ENCODE measurements around the gene SYCE1. TPM values are rescaled to one million over a fixed set of nuclear protein-coding genes. Genes with fewer than 3 reads are reported as not detected.
"Not testable (repeated sequence)": the region's sequence is repeated elsewhere in the genome, so short reads cannot be mapped to it uniquely, and the experiment has no call there.

SYCE1 gene
- total and polyA plus RNA-seq, 5 donors from 2014 or later = 0.09 to 1.7 (median 0.70) TPM; not detected in 2

DNA sequence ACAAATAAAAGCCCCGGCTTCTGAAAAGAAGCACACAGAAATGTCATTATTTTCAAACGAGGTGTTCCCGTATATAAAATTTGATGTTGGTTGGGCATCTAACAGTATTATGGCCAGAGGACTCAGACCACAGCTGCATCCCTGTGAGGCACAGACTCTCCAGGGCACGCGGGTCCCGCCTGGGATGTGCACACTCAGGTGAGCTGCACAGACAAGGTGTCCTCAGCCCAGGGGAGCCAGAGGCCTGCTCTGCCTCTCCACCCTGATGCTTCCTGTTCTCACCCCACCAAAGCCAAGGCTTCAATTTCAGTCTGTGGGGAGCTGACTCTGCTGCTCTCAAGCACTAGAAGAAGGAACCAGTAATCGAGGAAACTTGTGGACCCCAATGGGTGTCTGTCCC is 39.9 kb downstream of the SYCE1 start:
- Histone ChIP-seq H3K36me3 (ENCODE audit: control insufficient read depth, insufficient read depth, low read length) (no peaks in the 10 kb centered on the region), H3K4me1 (ENCODE audit: control insufficient read depth, insufficient read depth, low read length, poor library complexity, severe bottlenecking) (peaks cover 8% of the 10 kb centered on the region), H3K4me3 (ENCODE audit: low read depth, low read length) (no peak overlapping the region), H3K9me3 (ENCODE audit: control insufficient read depth in 2 of 2, low read length in 2 of 2) (peaks cover 8 to 19% of the 10 kb centered on the region in 2 experiments), H3K27ac (ENCODE audit: insufficient read depth, low read length, poor library complexity, severe bottlenecking) (no peak overlapping the region), H3K27me3 (ENCODE audit: control insufficient read depth, insufficient read depth, low read length) (peaks cover 18% of the 10 kb centered on the region)
- ATAC-seq (ENCODE audit: low read depth in 2 of 2) (no peak), DNase-seq (no peak)
- Mint-ChIP-seq H3K27ac (no peak overlapping the region), H3K36me3 (peaks cover 4% of the 10 kb centered on the region), H3K4me3 (no peak overlapping the region), H3K4me1 (peaks cover 0 to 13% (median 1%) of the 10 kb centered on the region in 4 donors), H3K27me3 (peaks cover 36% of the 10 kb centered on the region), H3K9me3 (peaks cover 0 to 14% (median 5%) of the 10 kb centered on the region in 7 donors)

DNA sequence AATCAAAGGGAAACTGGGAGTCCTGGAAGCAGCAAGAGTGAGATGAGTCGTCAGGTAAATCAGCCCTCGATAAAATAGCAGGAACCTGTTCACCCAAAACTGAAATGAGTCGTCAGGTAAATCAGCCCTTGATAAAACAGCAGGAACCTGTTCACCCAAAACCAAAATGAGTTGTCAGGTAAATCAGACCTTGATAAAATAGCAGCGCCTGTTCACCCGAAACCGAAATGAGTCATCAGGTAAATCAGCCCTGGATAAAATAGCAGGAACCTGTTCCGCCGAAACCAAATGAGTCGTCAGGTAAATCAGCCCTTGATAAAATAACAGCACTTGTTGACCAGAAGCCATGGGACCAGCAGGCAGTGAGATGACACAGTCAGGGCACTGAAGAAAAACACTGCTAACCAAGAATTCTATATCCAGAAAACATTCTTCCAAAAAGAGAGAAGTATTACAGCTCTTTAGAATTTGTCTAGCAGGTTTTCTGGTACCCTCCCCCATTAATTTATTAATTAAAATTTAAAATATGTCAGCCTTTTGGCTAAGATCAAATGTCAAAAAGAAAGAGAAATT is 41.7 kb downstream of the SYCE1 start:
- Histone ChIP-seq H3K36me3 (ENCODE audit: control insufficient read depth, insufficient read depth, low read length) (no peaks in the 10 kb centered on the region), H3K4me1 (ENCODE audit: control insufficient read depth, insufficient read depth, low read length, poor library complexity, severe bottlenecking) (peaks cover 13% of the 10 kb centered on the region), H3K27ac (ENCODE audit: insufficient read depth, low read length, poor library complexity, severe bottlenecking) (no peak overlapping the region), H3K27me3 (ENCODE audit: control insufficient read depth, insufficient read depth, low read length) (peaks cover 15% of the 10 kb centered on the region), H3K4me3 (ENCODE audit: low read depth, low read length) (no peak overlapping the region), H3K9me3 (ENCODE audit: control insufficient read depth in 2 of 2, low read length in 2 of 2) (peaks cover 8 to 19% of the 10 kb centered on the region in 2 experiments)
- peaks cover 0 to 14% (median 5%) of the 10 kb centered on the region in 7 donors for H3K9me3 Mint-ChIP-seq
- no peak overlapping the region for H3K27ac Mint-ChIP-seq
- DNase-seq (no peak), ATAC-seq (ENCODE audit: low read depth in 2 of 2) (no peak)
- H3K27me3 Mint-ChIP-seq = peaks cover 31% of the 10 kb centered on the region
- peaks cover 0 to 11% (median 7%) of the 10 kb centered on the region in 4 donors for H3K4me1 Mint-ChIP-seq
- H3K4me3 Mint-ChIP-seq = no peak overlapping the region
- H3K36me3 Mint-ChIP-seq = peaks cover 4% of the 10 kb centered on the region

DNA sequence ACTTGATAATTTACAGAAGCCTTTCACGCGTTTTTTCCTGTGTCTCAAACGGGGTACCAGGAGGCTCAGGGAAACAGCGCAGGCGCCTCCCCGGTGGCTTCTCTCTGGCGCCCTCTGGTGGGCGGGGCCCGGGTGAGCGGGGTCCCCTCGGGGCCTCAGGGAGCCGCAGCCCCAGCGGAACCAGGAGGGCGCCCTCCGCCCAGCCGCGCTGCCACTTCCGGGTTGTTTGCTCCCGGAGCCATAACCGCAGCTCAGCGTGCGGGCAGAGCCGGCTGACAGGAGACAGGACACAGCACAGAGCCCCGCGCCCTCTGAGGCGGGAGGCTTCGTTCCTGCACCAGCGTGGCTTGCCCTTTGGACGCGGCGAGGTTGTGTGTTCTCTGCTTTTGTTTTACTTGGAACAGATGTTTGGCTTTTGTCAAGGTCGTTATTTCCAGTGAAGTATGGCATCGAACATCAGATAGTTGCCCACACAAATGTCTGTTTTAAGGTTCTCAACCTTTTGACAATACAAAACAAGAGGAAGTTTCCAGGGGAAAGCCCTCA is 45.1 kb downstream of the SYCE1 start:
- Mint-ChIP-seq H3K4me3 (peak overlapping the region in 3 of 4 donors; percentile 40 to 64 (median 61)), H3K4me1 (peaks cover 0 to 11% (median 6%) of the 10 kb centered on the region in 4 donors), H3K27ac (peak overlapping the region in 1 of 3 donors; percentile 36), H3K36me3 (peaks cover 4% of the 10 kb centered on the region), H3K9me3 (peaks cover 0 to 14% (median 5%) of the 10 kb centered on the region in 7 donors), H3K27me3 (peaks cover 37% of the 10 kb centered on the region)
- ATAC-seq (ENCODE audit: low read depth in 2 of 2) (peak; percentile 97 to 98), DNase-seq (peak; percentile 73 to 83 (median 80))
- Histone ChIP-seq H3K4me3 (ENCODE audit: low read depth, low read length) (peak overlapping the region; percentile 60), H3K4me1 (ENCODE audit: control insufficient read depth, insufficient read depth, low read length, poor library complexity, severe bottlenecking) (peaks cover 9% of the 10 kb centered on the region), H3K27ac (ENCODE audit: insufficient read depth, low read length, poor library complexity, severe bottlenecking) (no peak overlapping the region), H3K36me3 (ENCODE audit: control insufficient read depth, insufficient read depth, low read length) (no peaks in the 10 kb centered on the region), H3K27me3 (ENCODE audit: control insufficient read depth, insufficient read depth, low read length) (peaks cover 14% of the 10 kb centered on the region), H3K9me3 (ENCODE audit: control insufficient read depth in 2 of 2, low read length in 2 of 2) (peaks cover 8 to 19% of the 10 kb centered on the region in 2 experiments)

DNA sequence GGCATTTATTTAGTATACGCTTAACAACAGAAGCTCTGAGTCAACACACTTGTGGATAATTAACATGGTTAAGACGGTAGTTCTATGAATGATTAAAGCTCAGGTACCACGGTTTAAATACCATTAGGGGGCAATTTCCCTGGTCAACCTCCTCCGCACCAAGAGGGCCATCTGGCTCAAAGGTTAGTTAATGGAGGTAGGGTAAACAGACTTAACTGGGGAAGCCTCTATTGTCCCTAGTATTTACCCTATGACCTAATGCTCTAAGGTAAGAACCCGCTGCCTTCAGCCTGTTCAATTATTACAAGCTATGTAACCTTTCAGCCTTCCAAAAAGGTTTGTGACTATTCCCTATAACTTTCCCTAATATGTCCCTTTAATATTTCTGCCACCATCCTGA is 46.9 kb downstream of the SYCE1 start:
- H3K9me3 Mint-ChIP-seq; H3K36me3 Mint-ChIP-seq; H3K27ac Mint-ChIP-seq; H3K36me3 ChIP-seq (ENCODE audit: control insufficient read depth, insufficient read depth, low read length); DNase-seq; H3K4me1 ChIP-seq (ENCODE audit: control insufficient read depth, insufficient read depth, low read length, poor library complexity, severe bottlenecking); ATAC-seq (ENCODE audit: low read depth in 2 of 2); H3K4me3 Mint-ChIP-seq; H3K27ac ChIP-seq (ENCODE audit: insufficient read depth, low read length, poor library complexity, severe bottlenecking); H3K4me3 ChIP-seq (ENCODE audit: low read depth, low read length): not testable (repeated sequence)
- peaks cover 0 to 11% (median 6%) of the 10 kb centered on the region in 4 donors for H3K4me1 Mint-ChIP-seq
- peaks cover 43% of the 10 kb centered on the region for H3K27me3 Mint-ChIP-seq
- Histone ChIP-seq H3K9me3 (ENCODE audit: control insufficient read depth in 2 of 2, low read length in 2 of 2) (peaks cover 5 to 12% of the 10 kb centered on the region in 2 experiments), H3K27me3 (ENCODE audit: control insufficient read depth, insufficient read depth, low read length) (peaks cover 13% of the 10 kb centered on the region)

DNA sequence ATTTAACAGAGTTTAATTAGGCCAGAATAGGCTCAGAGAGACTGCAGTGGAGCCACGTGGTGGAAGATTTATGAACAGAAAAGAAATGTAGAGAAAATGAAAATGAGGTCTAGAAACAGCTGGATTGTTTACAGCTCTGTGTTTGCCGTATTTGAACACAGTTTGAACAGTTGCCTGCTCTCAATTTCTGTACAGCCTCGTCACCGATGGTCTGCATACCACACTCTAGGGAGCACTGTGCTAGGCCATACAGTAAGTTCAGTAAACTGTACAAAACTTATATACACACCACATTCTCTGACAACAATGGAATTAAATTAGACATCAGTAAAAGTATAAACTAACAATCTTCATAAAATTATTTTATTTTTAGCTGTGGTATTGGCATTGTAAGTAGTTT is 49.3 kb downstream of the SYCE1 start:
- ATAC-seq (ENCODE audit: low read depth in 2 of 2) (no peak), DNase-seq (no peak)
- Mint-ChIP-seq H3K9me3 (peaks cover 0 to 1% (median 0%) of the 10 kb centered on the region in 7 donors), H3K36me3 (no peaks in the 10 kb centered on the region), H3K27me3 (peaks cover 52% of the 10 kb centered on the region), H3K4me3 (no peak overlapping the region), H3K27ac (no peak overlapping the region), H3K4me1 (peaks cover 0 to 11% (median 6%) of the 10 kb centered on the region in 4 donors)
- Histone ChIP-seq H3K4me1 (ENCODE audit: control insufficient read depth, insufficient read depth, low read length, poor library complexity, severe bottlenecking) (peaks cover 9% of the 10 kb centered on the region), H3K27ac (ENCODE audit: insufficient read depth, low read length, poor library complexity, severe bottlenecking) (no peak overlapping the region), H3K36me3 (ENCODE audit: control insufficient read depth, insufficient read depth, low read length) (no peaks in the 10 kb centered on the region), H3K9me3 (ENCODE audit: control insufficient read depth in 2 of 2, low read length in 2 of 2) (no peaks in the 10 kb centered on the region), H3K4me3 (ENCODE audit: low read depth, low read length) (no peak overlapping the region), H3K27me3 (ENCODE audit: control insufficient read depth, insufficient read depth, low read length) (peaks cover 13% of the 10 kb centered on the region)

DNA sequence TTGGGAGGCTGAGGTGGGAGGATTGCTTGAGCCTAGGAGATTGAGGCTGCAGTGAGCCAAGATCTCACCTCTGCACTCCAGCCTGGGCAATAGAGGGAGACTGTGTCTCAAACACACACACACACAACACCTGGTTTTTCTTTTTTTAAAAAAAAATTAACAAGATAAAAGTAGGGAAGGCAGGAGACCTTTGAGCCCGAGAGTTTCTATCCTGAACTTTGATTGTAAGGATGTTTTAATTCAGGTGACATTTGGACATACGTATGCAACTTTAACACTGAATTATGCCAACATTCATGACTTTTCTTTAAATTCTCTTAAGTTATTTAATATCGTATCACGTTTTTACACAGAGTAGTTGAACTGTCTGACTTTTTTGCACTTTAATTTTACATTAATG is 49.9 kb downstream of the SYCE1 start:
- Mint-ChIP-seq H3K27ac (no peak overlapping the region), H3K27me3 (peaks cover 52% of the 10 kb centered on the region), H3K36me3 (no peaks in the 10 kb centered on the region), H3K9me3 (peaks cover 0 to 2% (median 0%) of the 10 kb centered on the region in 7 donors), H3K4me3 (no peak overlapping the region), H3K4me1 (peaks cover 0 to 11% (median 5%) of the 10 kb centered on the region in 4 donors)
- Histone ChIP-seq H3K9me3 (ENCODE audit: control insufficient read depth in 2 of 2, low read length in 2 of 2) (peaks cover 0 to 3% of the 10 kb centered on the region in 2 experiments), H3K27me3 (ENCODE audit: control insufficient read depth, insufficient read depth, low read length) (peaks cover 16% of the 10 kb centered on the region), H3K36me3 (ENCODE audit: control insufficient read depth, insufficient read depth, low read length) (no peaks in the 10 kb centered on the region), H3K27ac (ENCODE audit: insufficient read depth, low read length, poor library complexity, severe bottlenecking) (no peak overlapping the region), H3K4me1 (ENCODE audit: control insufficient read depth, insufficient read depth, low read length, poor library complexity, severe bottlenecking) (peaks cover 9% of the 10 kb centered on the region), H3K4me3 (ENCODE audit: low read depth, low read length) (no peak overlapping the region)
- ATAC-seq (ENCODE audit: low read depth in 2 of 2) = no peak
- no peak for DNase-seq

DNA sequence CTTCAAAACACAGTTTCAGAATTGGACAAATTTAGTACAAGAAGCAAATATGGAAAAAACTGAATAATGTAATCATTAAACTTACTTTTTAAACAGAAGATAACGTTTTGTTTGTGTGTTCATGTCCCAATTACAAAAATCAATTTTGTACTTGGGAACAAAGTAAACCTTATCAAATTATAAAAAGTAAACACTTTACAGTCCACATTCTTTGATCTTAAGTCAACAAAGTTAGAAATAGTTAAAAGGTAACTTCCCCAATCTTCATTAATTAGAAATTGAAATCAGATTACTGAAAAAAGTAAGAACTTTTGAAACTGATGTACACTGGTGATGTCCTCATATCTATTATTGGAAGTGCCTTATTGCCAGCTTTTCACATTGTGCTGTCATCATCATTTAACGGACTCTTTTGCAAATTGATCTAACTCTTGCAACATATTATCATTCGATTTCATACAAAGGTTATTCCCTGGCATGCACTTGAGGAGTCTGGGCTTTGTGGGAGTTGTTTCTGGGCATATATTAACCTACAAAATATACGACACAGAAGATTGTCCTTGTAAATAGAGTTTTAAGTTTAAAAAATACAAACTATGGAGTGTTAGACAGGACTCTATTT is 53.4 kb downstream of the SYCE1 start:
- Mint-ChIP-seq H3K4me1 (no peaks in the 10 kb centered on the region), H3K4me3 (no peak overlapping the region), H3K9me3 (peaks cover 0 to 10% (median 4%) of the 10 kb centered on the region in 7 donors), H3K36me3 (peaks cover 4% of the 10 kb centered on the region), H3K27me3 (peaks cover 50% of the 10 kb centered on the region), H3K27ac (no peak overlapping the region)
- ATAC-seq (ENCODE audit: low read depth in 2 of 2) (no peak), DNase-seq (no peak)
- Histone ChIP-seq H3K27ac (ENCODE audit: insufficient read depth, low read length, poor library complexity, severe bottlenecking) (no peak overlapping the region), H3K4me3 (ENCODE audit: low read depth, low read length) (no peak overlapping the region), H3K9me3 (ENCODE audit: control insufficient read depth in 2 of 2, low read length in 2 of 2) (peaks cover 0 to 9% of the 10 kb centered on the region in 2 experiments), H3K4me1 (ENCODE audit: control insufficient read depth, insufficient read depth, low read length, poor library complexity, severe bottlenecking) (no peaks in the 10 kb centered on the region), H3K36me3 (ENCODE audit: control insufficient read depth, insufficient read depth, low read length) (no peaks in the 10 kb centered on the region), H3K27me3 (ENCODE audit: control insufficient read depth, insufficient read depth, low read length) (peaks cover 18% of the 10 kb centered on the region)
